Measurements from ENCODE around the gene APOH. TPM values are rescaled to one million over a fixed set of nuclear protein-coding genes. Genes with fewer than 3 reads are reported as not detected.

The APOH gene
- total and polyA plus RNA-seq, 2 of the 13 experiments (the other 11 are each of a cell fraction or from before 2014, with no cell fraction given) = 4,846 to 5,748 TPM

DNA sequence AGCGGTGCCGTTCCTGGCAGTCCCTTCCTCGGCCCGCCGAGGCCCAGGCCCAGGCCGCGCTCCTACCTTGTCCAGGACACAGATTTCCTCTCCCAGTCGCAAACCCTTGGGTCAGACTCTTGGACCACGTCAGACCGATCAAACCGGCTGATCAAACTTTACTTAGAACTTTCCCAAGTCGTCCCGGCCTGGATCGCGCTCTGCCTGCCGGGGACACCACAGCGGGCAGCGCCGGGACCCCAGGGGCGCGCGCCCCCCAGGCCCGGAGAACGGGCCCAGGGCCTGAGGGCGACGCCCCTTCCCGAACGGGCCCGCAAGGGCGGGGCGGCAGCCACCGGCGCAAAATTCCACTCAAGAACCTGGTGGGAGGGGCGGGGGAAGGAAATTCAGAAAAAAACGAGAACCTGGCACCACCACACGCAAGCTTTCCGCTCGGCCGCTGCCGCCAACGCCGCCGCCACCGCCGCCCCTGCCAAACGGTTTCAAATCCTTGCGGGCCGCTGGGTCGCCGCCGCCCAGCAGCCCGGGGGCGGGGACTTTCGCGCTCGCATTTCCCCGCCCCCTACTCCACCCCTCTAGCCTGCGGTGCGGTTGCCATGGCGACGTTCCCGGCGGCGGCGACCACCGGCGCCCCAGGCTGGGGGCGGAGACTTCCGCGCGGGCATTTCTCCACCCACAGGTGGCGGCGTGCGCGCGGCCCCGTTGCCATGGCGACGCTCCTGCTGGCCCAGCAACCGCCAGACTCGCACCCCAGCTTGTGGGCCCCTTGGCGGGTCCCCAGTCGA lies 37.4 kb downstream of the APOH start, which contains the start of gene CEP112 (continued):
- TF ChIP-seq, protein P1, sequence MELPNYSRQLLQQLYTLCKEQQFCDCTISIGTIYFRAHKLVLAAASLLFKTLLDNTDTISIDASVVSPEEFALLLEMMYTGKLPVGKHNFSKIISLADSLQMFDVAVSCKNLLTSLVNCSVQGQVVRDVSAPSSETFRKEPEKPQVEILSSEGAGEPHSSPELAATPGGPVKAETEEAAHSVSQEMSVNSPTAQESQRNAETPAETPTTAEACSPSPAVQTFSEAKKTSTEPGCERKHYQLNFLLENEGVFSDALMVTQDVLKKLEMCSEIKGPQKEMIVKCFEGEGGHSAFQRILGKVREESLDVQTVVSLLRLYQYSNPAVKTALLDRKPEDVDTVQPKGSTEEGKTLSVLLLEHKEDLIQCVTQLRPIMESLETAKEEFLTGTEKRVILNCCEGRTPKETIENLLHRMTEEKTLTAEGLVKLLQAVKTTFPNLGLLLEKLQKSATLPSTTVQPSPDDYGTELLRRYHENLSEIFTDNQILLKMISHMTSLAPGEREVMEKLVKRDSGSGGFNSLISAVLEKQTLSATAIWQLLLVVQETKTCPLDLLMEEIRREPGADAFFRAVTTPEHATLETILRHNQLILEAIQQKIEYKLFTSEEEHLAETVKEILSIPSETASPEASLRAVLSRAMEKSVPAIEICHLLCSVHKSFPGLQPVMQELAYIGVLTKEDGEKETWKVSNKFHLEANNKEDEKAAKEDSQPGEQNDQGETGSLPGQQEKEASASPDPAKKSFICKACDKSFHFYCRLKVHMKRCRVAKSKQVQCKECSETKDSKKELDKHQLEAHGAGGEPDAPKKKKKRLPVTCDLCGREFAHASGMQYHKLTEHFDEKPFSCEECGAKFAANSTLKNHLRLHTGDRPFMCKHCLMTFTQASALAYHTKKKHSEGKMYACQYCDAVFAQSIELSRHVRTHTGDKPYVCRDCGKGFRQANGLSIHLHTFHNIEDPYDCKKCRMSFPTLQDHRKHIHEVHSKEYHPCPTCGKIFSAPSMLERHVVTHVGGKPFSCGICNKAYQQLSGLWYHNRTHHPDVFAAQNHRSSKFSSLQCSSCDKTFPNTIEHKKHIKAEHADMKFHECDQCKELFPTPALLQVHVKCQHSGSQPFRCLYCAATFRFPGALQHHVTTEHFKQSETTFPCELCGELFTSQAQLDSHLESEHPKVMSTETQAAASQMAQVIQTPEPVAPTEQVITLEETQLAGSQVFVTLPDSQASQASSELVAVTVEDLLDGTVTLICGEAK (IDR thresholded peaks at IDR 0.05) = no peak
- TF ChIP-seq, protein P1 (CRISPR knock-in tag; IDR thresholded peaks at IDR 0.05) = no peak; the same call in 1 of the 2 replicates
- TF ChIP-seq THAP11 (CRISPR knock-in tag; IDR thresholded peaks at IDR 0.05) = 0 out of 2 replicates have a peak, but pooled peaks have one; percentile 30
- TF ChIP-seq EEA1 (CRISPR knock-in tag; IDR thresholded peaks at IDR 0.05; ENCODE audit: borderline replicate concordance) = 0 out of 2 replicates have a peak, but pooled peaks have one; percentile 54
- TF ChIP-seq, protein P2, sequence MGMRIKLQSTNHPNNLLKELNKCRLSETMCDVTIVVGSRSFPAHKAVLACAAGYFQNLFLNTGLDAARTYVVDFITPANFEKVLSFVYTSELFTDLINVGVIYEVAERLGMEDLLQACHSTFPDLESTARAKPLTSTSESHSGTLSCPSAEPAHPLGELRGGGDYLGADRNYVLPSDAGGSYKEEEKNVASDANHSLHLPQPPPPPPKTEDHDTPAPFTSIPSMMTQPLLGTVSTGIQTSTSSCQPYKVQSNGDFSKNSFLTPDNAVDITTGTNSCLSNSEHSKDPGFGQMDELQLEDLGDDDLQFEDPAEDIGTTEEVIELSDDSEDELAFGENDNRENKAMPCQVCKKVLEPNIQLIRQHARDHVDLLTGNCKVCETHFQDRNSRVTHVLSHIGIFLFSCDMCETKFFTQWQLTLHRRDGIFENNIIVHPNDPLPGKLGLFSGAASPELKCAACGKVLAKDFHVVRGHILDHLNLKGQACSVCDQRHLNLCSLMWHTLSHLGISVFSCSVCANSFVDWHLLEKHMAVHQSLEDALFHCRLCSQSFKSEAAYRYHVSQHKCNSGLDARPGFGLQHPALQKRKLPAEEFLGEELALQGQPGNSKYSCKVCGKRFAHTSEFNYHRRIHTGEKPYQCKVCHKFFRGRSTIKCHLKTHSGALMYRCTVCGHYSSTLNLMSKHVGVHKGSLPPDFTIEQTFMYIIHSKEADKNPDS (CRISPR knock-in tag; IDR thresholded peaks at IDR 0.05) = no peak
- TF ChIP-seq, protein P3, sequence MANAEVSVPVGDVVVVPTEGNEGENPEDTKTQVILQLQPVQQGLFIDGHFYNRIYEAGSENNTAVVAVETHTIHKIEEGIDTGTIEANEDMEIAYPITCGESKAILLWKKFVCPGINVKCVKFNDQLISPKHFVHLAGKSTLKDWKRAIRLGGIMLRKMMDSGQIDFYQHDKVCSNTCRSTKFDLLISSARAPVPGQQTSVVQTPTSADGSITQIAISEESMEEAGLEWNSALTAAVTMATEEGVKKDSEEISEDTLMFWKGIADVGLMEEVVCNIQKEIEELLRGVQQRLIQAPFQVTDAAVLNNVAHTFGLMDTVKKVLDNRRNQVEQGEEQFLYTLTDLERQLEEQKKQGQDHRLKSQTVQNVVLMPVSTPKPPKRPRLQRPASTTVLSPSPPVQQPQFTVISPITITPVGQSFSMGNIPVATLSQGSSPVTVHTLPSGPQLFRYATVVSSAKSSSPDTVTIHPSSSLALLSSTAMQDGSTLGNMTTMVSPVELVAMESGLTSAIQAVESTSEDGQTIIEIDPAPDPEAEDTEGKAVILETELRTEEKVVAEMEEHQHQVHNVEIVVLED (CRISPR knock-in tag; IDR thresholded peaks at IDR 0.05; ENCODE audit: borderline replicate concordance) = no peak; the same call in 1 of the 2 replicates
- TF ChIP-seq SAP130 (CRISPR knock-in tag; IDR thresholded peaks at IDR 0.05; ENCODE audit: low read depth) = peak; percentile 99
- TF ChIP-seq NAIF1 (CRISPR knock-in tag; IDR thresholded peaks at IDR 0.05; ENCODE audit: borderline replicate concordance) = no peak; the same call in 1 of the 2 replicates
- no peak for TF ChIP-seq ZNF850 (CRISPR knock-in tag; conservative IDR thresholded peaks at IDR 0.05)
- no peak for TF ChIP-seq KLF11 (CRISPR knock-in tag; IDR thresholded peaks at IDR 0.05)
- TF ChIP-seq ATF7-NPFF (CRISPR knock-in tag; IDR thresholded peaks at IDR 0.05; ENCODE audit: low read depth) = no peak
- peak; percentile 0; the same call in 1 of the 2 replicates for TF ChIP-seq NCOA2 (CRISPR knock-in tag; IDR thresholded peaks at IDR 0.05)
- no peak for TF ChIP-seq ZEB1 (IDR thresholded peaks at IDR 0.05; ENCODE audit: insufficient replicate concordance, low read depth)
- TF ChIP-seq, protein P4, sequence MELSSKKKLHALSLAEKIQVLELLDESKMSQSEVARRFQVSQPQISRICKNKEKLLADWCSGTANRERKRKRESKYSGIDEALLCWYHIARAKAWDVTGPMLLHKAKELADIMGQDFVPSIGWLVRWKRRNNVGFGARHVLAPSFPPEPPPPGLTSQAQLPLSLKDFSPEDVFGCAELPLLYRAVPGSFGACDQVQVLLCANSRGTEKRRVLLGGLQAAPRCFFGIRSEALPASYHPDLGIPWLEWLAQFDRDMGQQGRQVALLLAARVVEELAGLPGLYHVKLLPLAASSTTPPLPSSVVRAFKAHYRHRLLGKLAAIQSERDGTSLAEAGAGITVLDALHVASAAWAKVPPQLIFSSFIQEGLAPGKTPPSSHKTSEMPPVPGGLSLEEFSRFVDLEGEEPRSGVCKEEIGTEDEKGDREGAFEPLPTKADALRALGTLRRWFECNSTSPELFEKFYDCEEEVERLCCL (CRISPR knock-in tag; IDR thresholded peaks at IDR 0.05; ENCODE audit: borderline replicate concordance) = peak; percentile 86; the same call in 1 of the 2 replicates

Data from HepG2 (cell line).